K562 (cell line): ENCODE measurements around the gene CHMP5. TPM values are rescaled to one million over a fixed set of nuclear protein-coding genes. Genes with fewer than 3 reads are reported as not detected.

Experiments used
- ATAC-seq: fragments of 200-7000 bp; cut with Tn5 transposase; 3 replicates; pipeline ENCODE4 v1.9.1; 2020; ENCODE audit warnings: moderate library complexity
- BruUV-seq: library from RNA; stranded (reverse); fragments of 400-500 nt; replicated peaks from 2 replicates; lab custom pipeline; 2021; lab: Mats Ljungman, UMichigan
- CTCF ChIA-PET: fragments of 300-600 bp; formaldehyde crosslinking; extraction: SDS; loops from one replicate; lab custom pipeline; 2021; ENCODE audit warnings: low intra/inter-chr PET ratio; lab: Yijun Ruan, JAX
- POLR2A ChIA-PET: fragments of 300-600, 350-650 bp; sonication (Branson Sonifier 250); formaldehyde crosslinking; extraction: SDS; loops from one replicate; lab custom pipeline; 2021; ENCODE audit warnings: antibody characterized with exemption, inconsistent platforms; lab: Yijun Ruan, JAX
- DNase-seq, 4 experiments: peaks; one replicate each; pipeline versions ENCODE4 v3.0.0 to v3.0.0-alpha.2; 2011 to 2018; ENCODE audit warnings: low spot score in 3 of 4, mixed read lengths in 3 of 4; ENCODE audit errors: extremely low read depth in 1 of 4
- FAIRE-seq: peaks from 2 replicates; lab custom pipeline; 2011; peaks lifted over from hg19 to GRCh38; lab: Jason Lieb, UNC
- H2AFZ ChIP-seq: 2 replicates; pipeline ENCODE4 v1.6.0; 2011; ENCODE audit warnings: low read depth, low read length, control low read depth, inconsistent platforms
- H3K27ac ChIP-seq: fragments of 200-600 bp; 3 replicates; pipeline ENCODE4 v1.8.0; 2011; ENCODE audit warnings: low read depth, mild to moderate bottlenecking, control low read depth, inconsistent platforms, low read length, moderate library complexity, mixed read lengths; ENCODE audit errors: extremely low read depth
- H3K27me3 ChIP-seq, 2 experiments: fragments of 300-600 bp in 1 of 2; 2 replicates in 1 of 2; 3 replicates in 1 of 2; pipeline versions ENCODE4 v1.6.0 to v1.8.0; 2011; ENCODE audit warnings: inconsistent platforms in 2 of 2, low read length in 2 of 2, mild to moderate bottlenecking in 1 of 2, mixed read lengths in 1 of 2, moderate library complexity in 1 of 2; ENCODE audit not compliant: control insufficient read depth in 2 of 2, insufficient read depth in 2 of 2
- H3K36me3 ChIP-seq: fragments of 300-600 bp; 3 replicates; pipeline ENCODE4 v1.8.0; 2011; ENCODE audit warnings: mild to moderate bottlenecking, low read length, inconsistent platforms; ENCODE audit not compliant: control insufficient read depth, insufficient read depth
- H3K4me1 ChIP-seq, 2 experiments: fragments of 200-600 bp in 1 of 2; replicated peaks in 1 of 2; 2 replicates in 1 of 2; 3 replicates in 1 of 2; pipeline versions ENCODE4 v1.5.1 to v1.8.0; 2011; ENCODE audit warnings: inconsistent platforms in 2 of 2, low read length in 2 of 2, mild to moderate bottlenecking in 1 of 2, mixed read lengths in 1 of 2, moderate library complexity in 1 of 2; ENCODE audit not compliant: control insufficient read depth in 2 of 2, insufficient read depth in 2 of 2
- H3K4me2 ChIP-seq: 2 replicates; pipeline ENCODE4 v1.6.1; 2011; ENCODE audit warnings: low read length, control low read depth, inconsistent platforms, mixed read lengths; ENCODE audit not compliant: insufficient read depth
- H3K4me3 ChIP-seq: fragments of 200-600 bp; sonication (generic), shearing (Covaris generic); 2 replicates; pipeline ENCODE4 v1.5.1; 2016; ENCODE audit warnings: control low read depth, inconsistent platforms
- H3K79me2 ChIP-seq: fragments of 200-600 bp; 3 replicates; pipeline ENCODE4 v1.8.0; 2011; ENCODE audit warnings: low read length, inconsistent platforms; ENCODE audit not compliant: control insufficient read depth, insufficient read depth
- H3K9ac ChIP-seq, 2 experiments: 2 replicates each; pipeline versions ENCODE4 v1.6.0 to v1.6.1; 2011; ENCODE audit warnings: low read depth in 2 of 2, low read length in 2 of 2, control low read depth in 1 of 2, inconsistent platforms in 1 of 2, mild to moderate bottlenecking in 1 of 2, mixed read lengths in 1 of 2; ENCODE audit not compliant: insufficient read depth in 1 of 2
- H3K9me1 ChIP-seq: one replicate; pipeline ENCODE4 v1.6.0; 2011; ENCODE audit warnings: inconsistent platforms, mild to moderate bottlenecking, low read length, moderate library complexity; ENCODE audit not compliant: control insufficient read depth, insufficient read depth
- H3K9me3 ChIP-seq: replicated peaks from 2 replicates; pipeline ENCODE4 v1.5.1; 2011; ENCODE audit warnings: low read depth, low read length, inconsistent platforms; ENCODE audit not compliant: control insufficient read depth, insufficient read depth
- H4K20me1 ChIP-seq: replicated peaks from 2 replicates; pipeline ENCODE4 v1.6.1; 2011; ENCODE audit warnings: low read length, inconsistent platforms, mixed read lengths; ENCODE audit not compliant: control insufficient read depth, insufficient read depth
- HEY1 ChIP-seq: fragments of 250-450 bp; sonication (Bioruptor Pico); IDR thresholded peaks from 2 replicates; pipeline ENCODE4 v1.5.0; 2020; ENCODE audit warnings: mild to moderate bottlenecking, moderate library complexity, borderline replicate concordance
- RBFOX2 ChIP-seq: fragments of 200-400 bp; formaldehyde crosslinking; IDR thresholded peaks from 2 replicates; pipeline ENCODE4 v1.6.1; 2017; ENCODE audit warnings: low read depth, mild to moderate bottlenecking, low read length, moderate library complexity
- WGBS: fragments of 100-300 bp; shearing (Covaris generic); methylation state at CpG from one replicate; pipeline ENCODE4 v1.1.6; 2016; ENCODE audit warnings: low coverage, mixed read lengths; ENCODE audit not compliant: insufficient coverage; ENCODE audit errors: missing lambda C conversion rate; 5-methylcytosine and 5-hydroxymethylcytosine counted together
- in situ Hi-C: fragments of 300-500 bp; cut with MboI; formaldehyde crosslinking; loops from 4 replicates; pipeline ENCODE4 v1.15.0; 2018; ENCODE audit warnings: inconsistent platforms, mixed read lengths
- intact Hi-C: fragments of 100-400 bp; cut with micrococcal nuclease; formaldehyde crosslinking; loops from 2 replicates; pipeline ENCODE4 v1.14.2; 2022
- polyA plus RNA-seq, 8 experiments: library from polyadenylated mRNA; depleted of rRNA in 4 of 8; stranded (reverse) in 5 of 8; unstranded in 3 of 8; fragments of >200 nt; fragmentation: Nextera tagmentation in 2 of 8; fragmentation: Illumina TruSeq in 1 of 8; extraction: Ambion mirVana in 2 of 8; extraction: Trizol in 1 of 8; gene quantifications; 2 replicates each; pipeline versions ENCODE4 v1.2.1 to v1.2.3, GENCODE V29; 2011 to 2014; ENCODE audit warnings: inconsistent platforms in 1 of 8, missing spikeins in 1 of 8
- total RNA-seq, 7 experiments: library from RNA; depleted of rRNA in 6 of 7; stranded (reverse); fragments of >200 nt in 6 of 7; fragmentation: Illumina TruSeq in 2 of 7; extraction: Trizol in 2 of 7; gene quantifications; 2 replicates each; pipeline versions ENCODE4 v1.2.1 to v1.2.3, GENCODE V29; 2011 to 2021; ENCODE audit warnings: low replicate concordance in 1 of 7
- TF ChIP-seq, protein P1 (sequence below): fragments of 250-450 bp; sonication (Bioruptor Pico); IDR thresholded peaks from 2 replicates; pipeline ENCODE4 v1.8.0; 2022; ENCODE audit warnings: inconsistent platforms, mild to moderate bottlenecking, moderate library complexity, borderline replicate concordance
- TF ChIP-seq, protein P2 (sequence below): fragments of 250-450 bp; sonication (Bioruptor Pico); IDR thresholded peaks from 2 replicates; pipeline ENCODE4 v1.8.0; 2021; ENCODE audit warnings: borderline replicate concordance, mild to moderate bottlenecking, moderate library complexity; ENCODE audit not compliant: poor library complexity, severe bottlenecking
- TF ChIP-seq, protein P3 (sequence below): sonication (generic); formaldehyde crosslinking; IDR thresholded peaks from 2 replicates; pipeline ENCODE4 v1.8.1; 2023; ENCODE audit warnings: mild to moderate bottlenecking, missing genetic modification reagents

The CHMP5 gene
- total and polyA plus RNA-seq, 9 of the 15 experiments (the other 6 are each of a cell fraction or from before 2014, with no cell fraction given), result 36.0 to 105 (median 54.9) TPM

DNA sequence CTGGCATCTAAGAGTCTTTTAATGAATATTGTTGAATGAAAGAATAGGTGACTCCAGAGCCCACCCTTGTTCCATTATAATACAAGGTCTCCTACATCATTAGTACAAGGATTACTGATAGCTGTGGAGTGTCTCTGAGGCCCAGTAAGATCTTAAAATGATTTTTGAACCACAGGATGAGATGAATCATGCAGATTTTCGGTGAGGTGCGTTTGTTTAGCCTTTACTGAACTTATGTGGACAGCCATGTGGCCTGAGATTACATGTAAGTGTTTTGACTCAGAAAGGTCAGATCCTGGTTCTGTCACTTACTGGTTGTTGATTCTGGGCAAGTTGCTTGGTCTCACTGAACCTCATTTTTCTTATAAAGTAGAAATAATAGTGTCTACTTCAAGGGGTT is 47.1 kb downstream of the CHMP5 start:
- BruUV-seq, result no TSS peak
- 45% methylated on average over 2 of the region's 2 CpGs for WGBS
- Histone ChIP-seq H3K27me3 (no peaks in the 10 kb centered on the region), H3K4me3 (no peak overlapping the region), H3K4me1 (no peaks in the 10 kb centered on the region), H4K20me1 (no peaks in the 10 kb centered on the region), H3K9ac (no peak overlapping the region), H3K9me3 (no peaks in the 10 kb centered on the region), H2AFZ (no peak overlapping the region), H3K9me1 (no peaks in the 10 kb centered on the region), H3K36me3 (peaks cover 91% of the 10 kb centered on the region), H3K4me2 (no peak overlapping the region), H3K79me2 (no peaks in the 10 kb centered on the region), H3K27ac (no peak overlapping the region)
- ATAC-seq (no peak), DNase-seq (no peak), FAIRE-seq (no peak)
- intact Hi-C loops (no loop called here), in situ Hi-C loops (no loop called here)
- ChIA-PET CTCF (no interaction called here), POLR2A (no interaction called here)
- TF ChIP-seq, protein P1, sequence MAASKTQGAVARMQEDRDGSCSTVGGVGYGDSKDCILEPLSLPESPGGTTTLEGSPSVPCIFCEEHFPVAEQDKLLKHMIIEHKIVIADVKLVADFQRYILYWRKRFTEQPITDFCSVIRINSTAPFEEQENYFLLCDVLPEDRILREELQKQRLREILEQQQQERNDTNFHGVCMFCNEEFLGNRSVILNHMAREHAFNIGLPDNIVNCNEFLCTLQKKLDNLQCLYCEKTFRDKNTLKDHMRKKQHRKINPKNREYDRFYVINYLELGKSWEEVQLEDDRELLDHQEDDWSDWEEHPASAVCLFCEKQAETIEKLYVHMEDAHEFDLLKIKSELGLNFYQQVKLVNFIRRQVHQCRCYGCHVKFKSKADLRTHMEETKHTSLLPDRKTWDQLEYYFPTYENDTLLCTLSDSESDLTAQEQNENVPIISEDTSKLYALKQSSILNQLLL (CRISPR knock-in tag), result no peak
- TF ChIP-seq, protein P2, sequence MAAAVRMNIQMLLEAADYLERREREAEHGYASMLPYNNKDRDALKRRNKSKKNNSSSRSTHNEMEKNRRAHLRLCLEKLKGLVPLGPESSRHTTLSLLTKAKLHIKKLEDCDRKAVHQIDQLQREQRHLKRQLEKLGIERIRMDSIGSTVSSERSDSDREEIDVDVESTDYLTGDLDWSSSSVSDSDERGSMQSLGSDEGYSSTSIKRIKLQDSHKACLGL, result no peak
- TF ChIP-seq, protein P3, sequence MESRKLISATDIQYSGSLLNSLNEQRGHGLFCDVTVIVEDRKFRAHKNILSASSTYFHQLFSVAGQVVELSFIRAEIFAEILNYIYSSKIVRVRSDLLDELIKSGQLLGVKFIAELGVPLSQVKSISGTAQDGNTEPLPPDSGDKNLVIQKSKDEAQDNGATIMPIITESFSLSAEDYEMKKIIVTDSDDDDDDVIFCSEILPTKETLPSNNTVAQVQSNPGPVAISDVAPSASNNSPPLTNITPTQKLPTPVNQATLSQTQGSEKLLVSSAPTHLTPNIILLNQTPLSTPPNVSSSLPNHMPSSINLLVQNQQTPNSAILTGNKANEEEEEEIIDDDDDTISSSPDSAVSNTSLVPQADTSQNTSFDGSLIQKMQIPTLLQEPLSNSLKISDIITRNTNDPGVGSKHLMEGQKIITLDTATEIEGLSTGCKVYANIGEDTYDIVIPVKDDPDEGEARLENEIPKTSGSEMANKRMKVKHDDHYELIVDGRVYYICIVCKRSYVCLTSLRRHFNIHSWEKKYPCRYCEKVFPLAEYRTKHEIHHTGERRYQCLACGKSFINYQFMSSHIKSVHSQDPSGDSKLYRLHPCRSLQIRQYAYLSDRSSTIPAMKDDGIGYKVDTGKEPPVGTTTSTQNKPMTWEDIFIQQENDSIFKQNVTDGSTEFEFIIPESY, result no peak
- TF ChIP-seq HEY1 (CRISPR knock-in tag) (no peak), RBFOX2 (no peak)
